Loucy (cell line): ENCODE measurements around the gene MMP21.

Source experiments
- H2AFZ ChIP-seq: fragments of 200-600 bp; sonication (generic); 2 replicates; pipeline ENCODE4 v1.6.0; 2016; ENCODE audit warnings: antibody characterized with exemption, mild to moderate bottlenecking, low read length, moderate library complexity
- H3F3A ChIP-seq: fragments of 200-600 bp; 2 replicates; pipeline ENCODE4 v1.6.0; 2016; ENCODE audit warnings: antibody characterized with exemption, low read depth, mild to moderate bottlenecking
- H3K27me3 ChIP-seq: fragments of 200-600 bp; sonication (generic); 2 replicates; pipeline ENCODE4 v1.6.1; 2014; ENCODE audit warnings: low read length, mild to moderate bottlenecking; ENCODE audit not compliant: insufficient read depth, poor library complexity, severe bottlenecking
- H3K36me3 ChIP-seq: fragments of 200-600 bp; sonication (generic); 2 replicates; pipeline ENCODE4 v1.6.1; 2016; ENCODE audit warnings: low read length; ENCODE audit not compliant: insufficient read depth
- H3K4me1 ChIP-seq: fragments of 200-600 bp; sonication (generic); 2 replicates; pipeline ENCODE4 v1.5.1; 2014; ENCODE audit warnings: low read length, mild to moderate bottlenecking; ENCODE audit not compliant: insufficient read depth, poor library complexity, severe bottlenecking
- H3K4me2 ChIP-seq: fragments of 200-600 bp; sonication (generic); 2 replicates; pipeline ENCODE4 v1.6.0; 2014; ENCODE audit warnings: antibody characterized with exemption, low read length, low read depth, mild to moderate bottlenecking; ENCODE audit not compliant: poor library complexity, severe bottlenecking
- H3K4me3 ChIP-seq: fragments of 200-600 bp; sonication (generic); 2 replicates; pipeline ENCODE4 v1.5.1; 2014; ENCODE audit warnings: low read length, mild to moderate bottlenecking, mixed read lengths; ENCODE audit not compliant: poor library complexity, severe bottlenecking
- H3K79me2 ChIP-seq: fragments of 200-600 bp; sonication (generic); 2 replicates; pipeline ENCODE4 v1.6.1; 2014; ENCODE audit warnings: low read length; ENCODE audit not compliant: insufficient read depth
- H3K9ac ChIP-seq: fragments of 200-600 bp; sonication (generic); 2 replicates; pipeline ENCODE4 v1.6.0; 2014; ENCODE audit warnings: mild to moderate bottlenecking, low read depth, low read length, moderate library complexity; ENCODE audit not compliant: poor library complexity, severe bottlenecking
- H3K9me2 ChIP-seq: fragments of 200-600 bp; sonication (generic); replicated peaks from 2 replicates; pipeline ENCODE4 v1.6.1; 2016; ENCODE audit warnings: low read depth, low read length, mixed read lengths
- H3K9me3 ChIP-seq: fragments of 200-600 bp; sonication (generic); 2 replicates; pipeline ENCODE4 v1.6.1; 2014; ENCODE audit warnings: mild to moderate bottlenecking, antibody characterized with exemption, low read length, low read depth; ENCODE audit not compliant: insufficient read depth
- H4K20me1 ChIP-seq: fragments of 200-600 bp; sonication (generic); 2 replicates; pipeline ENCODE4 v1.6.0; 2014; ENCODE audit warnings: antibody characterized with exemption, low read length, mild to moderate bottlenecking; ENCODE audit not compliant: insufficient read depth, poor library complexity, severe bottlenecking
- CTCF ChIP-seq: fragments of 200-600 bp; sonication (generic); conservative IDR thresholded peaks from 2 replicates; pipeline ENCODE4 v1.5.1; 2014; ENCODE audit warnings: mild to moderate bottlenecking, antibody characterized with exemption, low read length
- EZH2phosphoT487 ChIP-seq: fragments of 200-600 bp; IDR thresholded peaks from 2 replicates; pipeline ENCODE4 v1.6.1; 2018; ENCODE audit warnings: antibody characterized with exemption, mild to moderate bottlenecking, moderate library complexity, borderline replicate concordance

The MMP21 gene

GRCh38 chr10:125738206-125738605 lies 37.4 kb downstream of the MMP21 start:
- no peaks in the 10 kb centered on the region for H3K79me2 ChIP-seq
- H3K9ac ChIP-seq, result no peak overlapping the region
- peaks cover 89% of the 10 kb centered on the region for H3K36me3 ChIP-seq
- H3K4me2 ChIP-seq, result no peak overlapping the region
- TF ChIP-seq CTCF (no peak), EZH2phosphoT487 (no peak)
- no peaks in the 10 kb centered on the region for H3K9me2 ChIP-seq
- H3F3A ChIP-seq, result no peaks in the 10 kb centered on the region
- no peaks in the 10 kb centered on the region for H3K4me1 ChIP-seq
- H3K9me3 ChIP-seq, result no peaks in the 10 kb centered on the region
- H4K20me1 ChIP-seq, result no peaks in the 10 kb centered on the region
- no peaks in the 10 kb centered on the region for H3K27me3 ChIP-seq
- H2AFZ ChIP-seq, result no peak overlapping the region
- no peak overlapping the region for H3K4me3 ChIP-seq

GRCh38 chr10:125734823-125735222 lies 40.8 kb downstream of the MMP21 start:
- no peaks in the 10 kb centered on the region for H3K4me1 ChIP-seq
- H3K9ac ChIP-seq, result no peak overlapping the region
- peaks cover 98% of the 10 kb centered on the region for H3K36me3 ChIP-seq
- no peaks in the 10 kb centered on the region for H3F3A ChIP-seq
- no peaks in the 10 kb centered on the region for H3K9me3 ChIP-seq
- H3K79me2 ChIP-seq, result no peaks in the 10 kb centered on the region
- no peaks in the 10 kb centered on the region for H4K20me1 ChIP-seq
- H3K9me2 ChIP-seq, result no peaks in the 10 kb centered on the region
- no peak overlapping the region for H2AFZ ChIP-seq
- H3K27me3 ChIP-seq, result no peaks in the 10 kb centered on the region
- H3K4me2 ChIP-seq, result no peak overlapping the region
- TF ChIP-seq CTCF (peak; percentile 58), EZH2phosphoT487 (no peak)
- H3K4me3 ChIP-seq, result no peak overlapping the region

GRCh38 chr10:125734148-125734547 lies 41.5 kb downstream of the MMP21 start:
- Histone ChIP-seq H3F3A (no peaks in the 10 kb centered on the region), H3K9me3 (no peaks in the 10 kb centered on the region), H3K4me3 (no peak overlapping the region), H3K4me2 (no peak overlapping the region), H3K4me1 (no peaks in the 10 kb centered on the region), H3K27me3 (no peaks in the 10 kb centered on the region), H3K79me2 (no peaks in the 10 kb centered on the region), H3K9me2 (no peaks in the 10 kb centered on the region), H3K9ac (no peak overlapping the region), H2AFZ (no peak overlapping the region), H4K20me1 (no peaks in the 10 kb centered on the region), H3K36me3 (peaks cover 98% of the 10 kb centered on the region)
- no peak for TF ChIP-seq CTCF
- TF ChIP-seq EZH2phosphoT487, result no peak
